GM12874 (cell line): ENCODE data around the gene HOXB2.

ENCODE experiments used
- TF ChIP-seq, protein P1 (sequence below): IDR thresholded peaks from 2 replicates; pipeline ENCODE4 v1.5.1; 2011; ENCODE audit warnings: low read depth, mild to moderate bottlenecking, control low read depth, low read length, moderate library complexity; ENCODE audit not compliant: insufficient read depth

Gene HOXB2

GRCh38 chr17:48577330-48577945 lies 32.5 kb upstream of the HOXB2 start:
- TF ChIP-seq, protein P1, sequence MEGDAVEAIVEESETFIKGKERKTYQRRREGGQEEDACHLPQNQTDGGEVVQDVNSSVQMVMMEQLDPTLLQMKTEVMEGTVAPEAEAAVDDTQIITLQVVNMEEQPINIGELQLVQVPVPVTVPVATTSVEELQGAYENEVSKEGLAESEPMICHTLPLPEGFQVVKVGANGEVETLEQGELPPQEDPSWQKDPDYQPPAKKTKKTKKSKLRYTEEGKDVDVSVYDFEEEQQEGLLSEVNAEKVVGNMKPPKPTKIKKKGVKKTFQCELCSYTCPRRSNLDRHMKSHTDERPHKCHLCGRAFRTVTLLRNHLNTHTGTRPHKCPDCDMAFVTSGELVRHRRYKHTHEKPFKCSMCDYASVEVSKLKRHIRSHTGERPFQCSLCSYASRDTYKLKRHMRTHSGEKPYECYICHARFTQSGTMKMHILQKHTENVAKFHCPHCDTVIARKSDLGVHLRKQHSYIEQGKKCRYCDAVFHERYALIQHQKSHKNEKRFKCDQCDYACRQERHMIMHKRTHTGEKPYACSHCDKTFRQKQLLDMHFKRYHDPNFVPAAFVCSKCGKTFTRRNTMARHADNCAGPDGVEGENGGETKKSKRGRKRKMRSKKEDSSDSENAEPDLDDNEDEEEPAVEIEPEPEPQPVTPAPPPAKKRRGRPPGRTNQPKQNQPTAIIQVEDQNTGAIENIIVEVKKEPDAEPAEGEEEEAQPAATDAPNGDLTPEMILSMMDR: no peak

GRCh38 chr17:48576479-48577309 lies 31.8 kb upstream of the HOXB2 start:
- TF ChIP-seq, protein P1: no peak

DNA sequence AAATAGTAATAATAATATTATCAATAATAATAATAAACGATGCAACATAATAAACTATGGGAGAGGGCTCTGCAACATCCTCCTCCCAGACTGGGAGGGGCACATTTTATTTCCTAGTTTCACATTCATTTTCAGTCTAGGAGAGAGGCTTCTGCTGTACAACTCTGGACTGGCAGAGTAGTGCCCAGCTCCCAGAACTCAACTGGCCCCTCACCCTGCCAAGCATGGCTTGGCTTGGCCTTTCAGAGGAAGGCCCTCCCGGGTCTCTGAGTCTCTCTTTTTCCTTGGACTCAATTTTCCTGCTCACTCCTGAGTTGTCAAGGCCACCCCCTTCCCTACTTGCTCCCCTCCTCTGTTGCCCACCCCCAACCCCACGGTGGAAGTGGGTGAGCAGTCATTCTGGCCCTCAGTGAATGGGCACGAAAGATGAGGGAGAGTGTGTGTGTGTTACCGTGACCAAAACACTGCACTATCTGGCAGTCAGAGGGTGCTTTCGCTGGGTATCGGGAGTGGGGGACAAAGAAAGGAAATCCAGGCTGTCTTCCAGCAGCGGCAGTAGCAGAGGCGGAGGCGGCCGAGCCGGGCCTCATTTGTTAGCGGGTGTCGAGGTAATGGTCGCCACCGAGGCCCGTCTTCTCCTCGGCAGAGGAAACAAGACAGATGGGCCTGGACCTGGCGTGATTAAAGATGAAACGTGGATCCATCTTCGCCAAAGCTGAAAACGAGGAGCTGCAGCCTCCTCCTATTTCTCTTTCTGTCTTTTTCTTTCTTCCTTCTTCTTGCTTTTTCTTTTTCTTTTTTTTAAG lies 31.0 kb upstream of the HOXB2 start:
- TF ChIP-seq, protein P1: no peak

GRCh38 chr17:48575066-48575582 lies 30.2 kb upstream of the HOXB2 start:
- TF ChIP-seq, protein P1: no peak

DNA sequence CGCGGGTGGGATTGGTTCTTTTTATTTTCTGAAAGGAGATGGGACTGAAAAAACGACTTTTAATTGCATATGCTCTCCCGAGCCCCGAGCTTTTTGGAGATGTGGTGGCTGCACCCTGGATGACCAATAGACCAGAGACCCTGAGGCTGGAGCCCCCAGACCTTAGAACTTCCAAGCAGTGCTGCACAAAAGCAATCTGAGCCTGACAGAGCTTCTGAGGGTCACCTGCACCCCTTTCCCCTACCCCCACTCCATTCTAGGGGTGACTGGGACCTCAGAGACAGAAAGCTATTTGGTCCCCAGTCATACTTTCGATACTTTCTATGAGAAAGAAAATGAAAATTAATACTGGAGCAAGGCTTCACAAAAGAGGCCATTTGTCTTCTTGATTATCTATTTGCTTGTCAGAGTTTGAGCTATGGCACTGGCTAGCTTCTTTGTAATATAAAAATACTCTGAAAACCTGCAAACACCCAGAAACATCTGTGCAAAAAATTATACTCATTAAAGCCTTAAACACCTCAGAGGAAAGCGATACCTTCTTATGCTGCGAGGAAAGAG lies 29.7 kb upstream of the HOXB2 start:
- TF ChIP-seq, protein P1: no peak

- TF ChIP-seq, protein P1: no peak
Observed at GRCh38 chr17:48571826-48572417, 27.0 kb upstream of the HOXB2 start.
